ENCODE measurements around the gene U2SURP. TPM values are rescaled to one million over a fixed set of nuclear protein-coding genes. Genes with fewer than 3 reads are reported as not detected.

The U2SURP gene
- total RNA-seq, 1 experiment from 2014 or later, result 168 TPM

- Histone ChIP-seq H3K27ac (ENCODE audit: insufficient read length, low read depth, low read length) (no peak overlapping the region), H2BK120ac (ENCODE audit: low read depth, low read length, poor library complexity, severe bottlenecking) (no peak overlapping the region), H3K23ac (ENCODE audit: insufficient read length, low read depth, low read length) (no peak overlapping the region), H2BK12ac (ENCODE audit: insufficient read length, low read depth, low read length) (no peak overlapping the region), H2AK5ac (ENCODE audit: insufficient read length, low read length) (no peak overlapping the region), H3K18ac (ENCODE audit: insufficient read length, low read depth, low read length) (peak overlapping the region; percentile 21), H4K91ac (ENCODE audit: insufficient read length, low read depth, low read length) (no peak overlapping the region), H3K4me1 (ENCODE audit: insufficient read depth, low read length) (no peaks in the 10 kb centered on the region), H4K20me1 (ENCODE audit: control insufficient read depth, insufficient read depth, insufficient read length) (no peaks in the 10 kb centered on the region), H2BK5ac (ENCODE audit: insufficient read length, low read length) (no peak overlapping the region), H3K9me3 (ENCODE audit: control insufficient read depth, low read depth, low read length) (no peaks in the 10 kb centered on the region), H4K8ac (replicated peaks; ENCODE audit: insufficient read length, low read depth, low read length) (no peak overlapping the region), H2AFZ (ENCODE audit: low read length) (no peak overlapping the region), H3K9ac (ENCODE audit: extremely low read depth, insufficient read length, low read length) (no peak overlapping the region), H3K27me3 (ENCODE audit: insufficient read depth, low read length) (peaks cover 7% of the 10 kb centered on the region; the same call in 1 of the 2 replicates), H2BK20ac (ENCODE audit: low read depth, low read length, poor library complexity, severe bottlenecking) (no peak overlapping the region), H3K23me2 (ENCODE audit: insufficient read length, low read depth, low read length, poor library complexity, severe bottlenecking) (peaks cover 4% of the 10 kb centered on the region), H3K4ac (ENCODE audit: low read depth, low read length) (no peak overlapping the region), H3K56ac (ENCODE audit: insufficient read length, low read depth, low read length) (no peak overlapping the region), H4K5ac (ENCODE audit: insufficient read length, low read depth, low read length) (no peak overlapping the region), H2BK15ac (ENCODE audit: low read depth, low read length) (no peak overlapping the region), H3K4me2 (ENCODE audit: insufficient read depth, insufficient read length, low read length) (peak overlapping the region; percentile 39), H3K14ac (ENCODE audit: insufficient read depth, low read length) (0 out of 2 replicates have a peak overlapping the region, but pooled peaks have one; percentile 39), H3K79me1 (ENCODE audit: insufficient read depth, low read depth, low read length, poor library complexity, severe bottlenecking) (no peaks in the 10 kb centered on the region), H3T11ph (ENCODE audit: low read length) (no peak overlapping the region), H3K79me2 (ENCODE audit: insufficient read depth, low read length) (no peaks in the 10 kb centered on the region)
- Mint-ChIP-seq H3K4me1 (peaks cover 22 to 24% of the 10 kb centered on the region in 2 experiments), H3K27ac (peak overlapping the region; percentile 45 to 79 (median 74); a peak in 3 of 7 replicates), H3K36me3 (ENCODE audit: insufficient read depth in 1 of 3, low read depth in 3 of 3) (peaks cover 2 to 8% (median 7%) of the 10 kb centered on the region in 3 experiments; a peak in 5 of 7 replicates), H3K4me3 (peak overlapping the region; percentile 72 to 92), H3K9me3 (peaks cover 2 to 6% of the 10 kb centered on the region in 2 experiments; a peak in 2 of 5 replicates), H3K27me3 (ENCODE audit: low read depth) (peaks cover 56% of the 10 kb centered on the region)
- peak; percentile 64 for DNase-seq
- no CpG with 5 or more reads among the region's 63 CpGs for WGBS (ENCODE audit: extremely low coverage, insufficient read length, low lambda C conversion rate)
- TF ChIP-seq, protein P1, sequence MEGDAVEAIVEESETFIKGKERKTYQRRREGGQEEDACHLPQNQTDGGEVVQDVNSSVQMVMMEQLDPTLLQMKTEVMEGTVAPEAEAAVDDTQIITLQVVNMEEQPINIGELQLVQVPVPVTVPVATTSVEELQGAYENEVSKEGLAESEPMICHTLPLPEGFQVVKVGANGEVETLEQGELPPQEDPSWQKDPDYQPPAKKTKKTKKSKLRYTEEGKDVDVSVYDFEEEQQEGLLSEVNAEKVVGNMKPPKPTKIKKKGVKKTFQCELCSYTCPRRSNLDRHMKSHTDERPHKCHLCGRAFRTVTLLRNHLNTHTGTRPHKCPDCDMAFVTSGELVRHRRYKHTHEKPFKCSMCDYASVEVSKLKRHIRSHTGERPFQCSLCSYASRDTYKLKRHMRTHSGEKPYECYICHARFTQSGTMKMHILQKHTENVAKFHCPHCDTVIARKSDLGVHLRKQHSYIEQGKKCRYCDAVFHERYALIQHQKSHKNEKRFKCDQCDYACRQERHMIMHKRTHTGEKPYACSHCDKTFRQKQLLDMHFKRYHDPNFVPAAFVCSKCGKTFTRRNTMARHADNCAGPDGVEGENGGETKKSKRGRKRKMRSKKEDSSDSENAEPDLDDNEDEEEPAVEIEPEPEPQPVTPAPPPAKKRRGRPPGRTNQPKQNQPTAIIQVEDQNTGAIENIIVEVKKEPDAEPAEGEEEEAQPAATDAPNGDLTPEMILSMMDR (conservative IDR thresholded peaks at IDR 0.05), result no peak
Observed at GRCh38 chr3:142962520-142963233, 38.7 kb upstream of the U2SURP start.

Data from H9 (cell line).